Measurements from ENCODE around the gene TBC1D16. TPM values are rescaled to one million over a fixed set of nuclear protein-coding genes. Genes with fewer than 3 reads are reported as not detected.
A peak's percentile ranks its signal among the peaks of the same experiment; 100 is the strongest.

Gene TBC1D16
- total RNA-seq, 1 experiment from 2014 or later: 15.3 TPM

DNA sequence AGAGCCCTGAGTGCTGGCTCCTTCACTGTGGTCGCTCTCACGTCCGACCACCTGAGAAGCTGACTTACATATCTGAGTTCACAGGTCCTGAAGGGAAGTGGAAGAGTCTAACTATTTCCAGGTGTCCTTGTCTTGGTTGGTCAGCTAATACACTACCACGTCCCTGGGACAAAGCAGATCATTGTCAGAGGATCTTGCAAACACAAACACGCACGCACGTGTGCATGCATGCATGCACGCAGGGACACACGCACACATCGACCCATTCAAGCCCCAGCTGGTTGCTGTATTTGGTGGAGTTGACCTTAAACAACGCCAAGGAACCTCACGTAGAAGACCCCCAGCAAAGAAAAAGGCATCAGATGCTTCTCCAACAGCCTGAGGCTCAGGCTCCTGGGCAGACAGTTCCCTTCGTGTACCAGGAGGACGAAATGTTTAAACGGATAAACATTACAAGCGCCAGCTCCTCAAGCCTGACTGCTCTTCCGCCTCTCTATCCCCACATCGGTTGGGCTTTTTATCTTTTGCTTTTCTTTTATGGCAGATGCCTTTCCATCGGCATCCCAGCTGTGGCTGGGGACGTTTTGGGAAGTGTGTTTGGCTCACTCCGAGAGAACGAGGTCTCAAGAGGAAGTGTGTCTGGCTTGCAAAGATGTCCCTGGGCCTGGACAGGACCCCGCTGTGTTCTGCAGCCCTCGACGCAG is 95.8 kb downstream of the TBC1D16 start:
- DNase-seq (ENCODE audit: low read depth): no peak

- DNase-seq (ENCODE audit: low read depth): no peak
Measured at GRCh38 chr17:79939094-79939435, 96.6 kb downstream of the TBC1D16 start.

- DNase-seq (ENCODE audit: low read depth): no peak
Measured at GRCh38 chr17:79938336-79939093, 97.2 kb downstream of the TBC1D16 start.

DNA sequence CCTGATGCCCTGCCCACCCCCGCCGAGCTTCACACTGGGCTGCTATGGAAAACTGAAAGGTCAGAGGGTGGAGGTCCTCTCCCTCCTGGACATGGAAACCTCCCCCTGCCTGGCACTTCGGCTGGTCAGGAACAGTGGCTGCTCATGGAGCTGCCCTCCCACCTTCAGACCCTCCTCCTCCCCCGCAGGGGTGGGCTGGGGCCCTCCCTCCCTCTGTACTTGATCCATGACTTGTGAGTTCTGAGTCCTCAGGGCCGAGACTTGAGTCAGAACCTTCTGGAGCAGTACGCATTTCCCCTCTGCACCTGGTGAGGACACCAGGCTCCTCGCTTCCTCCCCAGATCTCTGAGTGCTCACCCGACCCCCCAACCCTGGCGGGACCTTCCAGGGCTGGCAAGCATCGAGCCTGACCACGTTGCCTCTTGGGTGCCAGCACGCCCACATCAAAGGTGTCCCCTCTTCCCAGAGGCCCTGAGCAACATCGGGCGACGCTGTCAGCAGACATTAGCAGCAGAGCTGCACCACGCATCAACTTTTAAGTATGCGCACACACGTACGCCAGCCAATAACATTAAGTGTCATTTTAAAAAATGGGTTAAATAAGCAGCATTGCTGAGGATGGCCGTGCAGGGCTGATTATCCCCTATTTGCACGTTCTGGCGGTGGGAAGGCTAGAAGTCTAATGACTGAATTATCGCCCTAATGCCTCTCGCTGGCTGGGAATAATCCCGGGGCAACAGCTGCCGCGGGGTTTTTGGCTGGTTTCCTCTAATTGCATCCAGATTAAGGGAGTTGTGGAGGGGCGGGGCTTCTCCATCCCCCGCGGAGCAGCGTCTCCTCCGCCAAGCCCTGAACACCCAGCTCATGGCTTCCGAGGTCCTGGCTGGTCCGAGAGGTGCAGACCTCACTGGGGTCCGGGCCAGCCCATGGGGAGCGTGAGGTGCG is 98.0 kb downstream of the TBC1D16 start:
- no peak for DNase-seq (ENCODE audit: low read depth)

- DNase-seq (ENCODE audit: low read depth): no peak
Measured at GRCh38 chr17:79936641-79937381, 98.9 kb downstream of the TBC1D16 start.

DNA sequence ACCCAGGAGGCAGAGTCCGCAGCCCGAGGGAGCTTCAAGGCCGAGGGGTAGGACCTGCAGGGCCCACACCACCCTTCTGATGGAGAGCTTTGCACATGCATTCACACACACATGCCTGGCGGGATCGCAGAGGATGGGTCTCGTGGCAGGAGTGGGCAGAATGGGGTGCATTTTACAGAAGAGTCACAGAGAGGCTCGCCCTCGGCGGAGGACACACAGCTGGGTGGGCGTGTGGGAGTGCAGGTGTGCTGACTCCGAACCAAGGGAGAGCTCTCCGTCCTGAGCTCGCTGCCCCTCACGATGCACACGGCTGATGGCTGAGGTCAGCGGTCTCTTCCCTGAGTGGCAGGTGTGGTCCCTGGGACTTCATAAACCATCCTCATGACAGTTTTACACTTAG is 99.6 kb downstream of the TBC1D16 start:
- no peak for DNase-seq (ENCODE audit: low read depth)

GRCh38 chr17:79935197-79935885 is 100.3 kb downstream of the TBC1D16 start:
- DNase-seq (ENCODE audit: low read depth): no peak

GRCh38 chr17:79934653-79934970 is 101.1 kb downstream of the TBC1D16 start:
- no peak for DNase-seq (ENCODE audit: low read depth)

GRCh38 chr17:79933863-79934652 is 101.6 kb downstream of the TBC1D16 start:
- peak; percentile 72 for DNase-seq (ENCODE audit: low read depth)

- no peak for DNase-seq (ENCODE audit: low read depth)
Measured at GRCh38 chr17:79932451-79933306, 103.0 kb downstream of the TBC1D16 start.

DNA sequence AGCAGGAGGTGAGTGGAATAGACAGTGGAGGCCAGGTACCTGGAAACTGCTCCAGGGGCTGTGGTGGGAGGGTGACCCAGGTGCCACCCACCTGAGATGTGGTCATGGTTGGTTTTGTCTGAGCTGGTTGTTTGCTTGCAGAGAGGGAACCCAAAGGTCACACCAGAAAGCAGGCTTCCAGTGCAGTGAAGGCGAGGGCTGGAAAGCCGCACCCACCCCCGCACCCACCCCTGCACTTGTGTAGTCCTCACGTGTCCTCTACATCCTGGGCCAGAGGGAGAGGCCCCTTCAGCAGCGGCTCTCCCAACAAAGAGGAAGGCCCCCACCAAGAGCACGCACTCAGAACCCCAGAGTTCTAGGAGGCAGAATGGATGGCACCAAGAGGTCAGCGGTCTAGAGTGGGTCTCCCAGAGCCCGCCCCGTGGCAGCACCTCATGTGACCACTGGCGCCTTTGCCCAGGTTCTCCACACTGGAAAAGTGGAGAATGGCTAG is 103.8 kb downstream of the TBC1D16 start:
- no peak for DNase-seq (ENCODE audit: low read depth)

- peak; percentile 49 for DNase-seq (ENCODE audit: low read depth)
Measured at GRCh38 chr17:79930877-79931816, 104.5 kb downstream of the TBC1D16 start.

GRCh38 chr17:79930062-79930876 is 105.4 kb downstream of the TBC1D16 start:
- DNase-seq (ENCODE audit: low read depth): no peak

DNA sequence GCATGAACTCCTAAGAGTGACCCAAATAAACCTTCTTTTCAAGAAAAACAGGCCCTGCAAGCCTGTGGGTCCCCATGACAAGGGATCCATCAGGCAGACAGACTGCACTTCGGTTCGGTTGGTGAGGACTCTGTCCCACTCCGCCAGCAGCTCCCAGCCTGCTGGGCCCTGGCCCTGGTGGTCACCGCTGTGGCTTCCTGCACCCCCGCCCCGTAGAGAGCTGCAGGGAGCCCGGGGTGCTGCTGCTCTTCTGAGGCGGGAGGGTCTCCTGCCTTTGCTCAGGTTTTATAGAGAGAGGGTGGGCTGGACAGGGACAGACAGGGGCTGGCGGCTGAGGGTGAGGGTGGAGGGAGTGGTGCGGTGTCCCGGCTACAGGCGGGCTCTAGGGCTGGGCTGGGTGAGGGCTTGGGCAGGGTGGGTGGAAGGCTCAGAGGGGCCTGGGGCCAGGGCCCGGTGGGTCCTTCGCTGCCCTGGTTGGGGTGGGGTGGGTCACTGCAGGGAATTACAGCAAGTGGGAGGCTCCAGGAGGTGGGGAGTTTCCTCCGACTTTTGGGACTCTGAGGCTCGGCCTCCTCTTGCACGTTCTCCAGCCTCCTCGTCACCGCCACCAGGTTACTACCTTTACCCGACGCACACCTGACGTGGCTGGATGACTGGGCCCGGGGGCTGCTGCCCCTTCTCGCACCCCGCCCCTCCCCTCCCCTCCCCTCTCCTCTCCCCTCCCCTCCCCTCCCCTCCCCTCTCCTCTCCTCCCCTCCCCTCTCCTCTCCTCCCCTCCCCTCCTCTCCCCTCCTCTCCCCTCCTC is 106.2 kb downstream of the TBC1D16 start:
- no peak for DNase-seq (ENCODE audit: low read depth)

GRCh38 chr17:79928502-79929256 is 107.0 kb downstream of the TBC1D16 start:
- no peak for DNase-seq (ENCODE audit: low read depth)
